ENCODE measurements around the gene ZNF24.
A peak's percentile ranks its signal among the peaks of the same experiment; 100 is the strongest.

Gene ZNF24

DNA sequence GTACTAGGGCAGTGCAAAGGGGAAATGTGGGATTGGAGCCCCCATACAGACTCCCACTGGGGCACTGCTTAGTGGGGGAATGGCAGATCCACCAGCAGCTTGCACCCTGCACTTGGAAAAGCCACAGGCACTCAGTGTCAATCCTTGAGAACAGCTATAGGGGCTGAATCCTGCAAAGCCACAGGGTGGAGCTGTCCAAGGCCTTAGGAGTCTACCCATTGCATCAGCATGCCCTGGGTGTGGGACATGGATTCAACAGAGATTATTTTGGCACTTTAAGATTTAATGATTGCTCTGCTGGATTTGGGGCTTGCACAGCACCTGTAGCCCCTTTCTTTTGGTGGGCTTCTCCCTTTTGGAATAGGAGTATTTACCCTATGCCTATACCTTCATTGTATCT lies 8.6 kb upstream of the ZNF24 start:
- DNase-seq, result no peak

DNA sequence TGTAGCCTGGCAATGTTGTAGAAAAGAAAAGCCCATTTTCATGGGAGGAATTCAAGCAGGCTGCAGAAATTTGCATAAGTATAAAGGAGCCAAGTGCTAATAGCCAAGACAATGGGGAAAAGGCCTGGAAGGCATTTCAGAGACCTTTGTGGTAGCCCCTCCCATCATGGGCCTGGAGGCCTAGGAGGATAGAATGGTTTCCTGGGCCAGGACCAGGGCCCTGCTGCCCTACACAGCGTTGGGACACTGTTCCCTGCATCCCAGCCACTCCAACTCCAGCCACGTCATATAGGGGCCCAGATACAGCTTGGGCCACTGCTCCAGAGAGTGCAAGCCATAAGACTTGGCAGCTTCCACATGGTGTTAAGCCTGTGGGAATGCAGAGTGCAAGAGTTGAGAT lies 8.1 kb upstream of the ZNF24 start:
- no peak for DNase-seq

GRCh38 chr18:35348001-35348400 lies 3.8 kb upstream of the ZNF24 start:
- no peak for DNase-seq

GRCh38 chr18:35345950-35346349 lies 1.7 kb upstream of the ZNF24 start:
- DNase-seq, result no peak

GRCh38 chr18:35345460-35345921 lies 1.3 kb upstream of the ZNF24 start:
- no peak for DNase-seq

GRCh38 chr18:35344736-35345459 lies 678 bp upstream of the ZNF24 start:
- DNase-seq, result peak; percentile 17

- no peak for DNase-seq
These were observed 708 bp downstream of the ZNF24 start for GRCh38 chr18:35343488-35343935.

DNA sequence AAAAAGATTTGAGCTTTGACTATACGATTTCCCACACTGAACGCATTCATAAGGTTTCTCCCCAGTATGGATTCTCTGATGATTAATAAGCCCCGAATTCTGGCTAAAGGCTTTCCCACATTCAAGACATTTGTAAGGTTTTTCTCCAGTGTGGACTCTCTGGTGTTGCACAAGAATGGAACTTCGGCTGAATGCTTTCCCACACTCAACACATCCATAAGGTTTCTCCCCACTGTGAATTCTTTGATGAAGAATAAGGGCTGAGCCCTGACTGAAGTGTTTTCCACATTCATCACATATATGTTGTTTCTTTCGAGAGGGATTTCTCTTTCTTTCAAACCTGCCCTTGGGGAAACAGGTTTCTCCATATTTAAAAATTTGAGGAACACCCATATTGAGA lies 6.9 kb downstream of the ZNF24 start:
- DNase-seq, result no peak

GRCh38 chr18:35335866-35336265 lies 8.4 kb downstream of the ZNF24 start:
- no peak for DNase-seq

- DNase-seq, result peak; percentile 84
These were observed 9.4 kb downstream of the ZNF24 start for GRCh38 chr18:35334821-35335220.

DNA sequence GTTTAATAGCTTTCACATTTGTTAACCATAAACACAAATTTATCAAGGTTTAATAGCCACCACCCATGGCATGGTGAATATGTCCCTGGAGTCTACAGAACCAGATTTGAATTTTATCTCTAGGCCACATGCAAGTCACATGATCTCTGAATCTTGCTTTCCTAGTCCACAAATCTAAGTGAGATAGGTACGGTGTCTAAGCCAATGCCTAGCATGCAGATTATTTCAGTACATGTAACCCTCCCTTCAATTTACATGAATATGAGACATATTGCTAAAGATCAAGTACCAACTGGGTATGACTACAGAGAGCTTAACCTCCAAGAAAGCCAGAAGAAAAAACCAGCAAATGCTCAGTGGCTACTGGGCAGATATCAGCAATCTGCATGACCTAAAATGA lies 10.0 kb downstream of the ZNF24 start:
- peak; percentile 46 for DNase-seq

DNA sequence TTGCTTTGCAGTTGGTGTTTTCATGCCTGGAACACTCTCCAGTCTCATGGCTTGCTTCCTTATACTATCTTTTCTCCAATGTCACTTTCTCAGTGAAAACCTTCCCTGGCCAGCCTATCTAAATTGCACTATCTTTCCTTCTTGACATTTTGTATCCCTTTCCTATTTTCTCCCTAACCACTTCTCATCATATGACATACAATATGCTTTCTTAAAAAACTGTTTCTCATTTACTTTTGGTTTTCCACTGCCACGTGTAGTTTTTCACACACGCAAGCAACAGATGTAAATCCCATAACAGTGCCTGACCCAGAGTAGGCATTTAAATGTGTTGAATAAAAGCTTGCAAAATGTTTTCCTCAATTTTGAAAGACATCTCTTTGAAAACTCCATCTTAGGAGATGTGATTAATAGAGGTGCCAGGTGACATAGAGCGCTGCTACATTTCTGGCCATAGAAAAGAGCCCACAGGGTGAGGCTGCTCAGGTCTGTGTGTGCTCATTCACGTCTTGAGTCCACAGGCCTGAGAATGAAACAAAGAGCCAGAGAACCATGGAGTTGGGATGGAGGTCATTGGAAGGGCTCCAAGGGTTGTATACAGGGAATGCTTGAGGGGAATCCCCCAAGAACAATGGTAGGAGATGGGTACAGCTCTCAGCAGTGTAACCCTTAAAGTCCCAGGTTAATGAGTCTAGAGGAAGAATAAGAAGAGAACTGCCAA lies 12.7 kb downstream of the ZNF24 start:
- DNase-seq, result no peak

GRCh38 chr18:35328868-35329267 lies 15.4 kb downstream of the ZNF24 start:
- no peak for DNase-seq

DNA sequence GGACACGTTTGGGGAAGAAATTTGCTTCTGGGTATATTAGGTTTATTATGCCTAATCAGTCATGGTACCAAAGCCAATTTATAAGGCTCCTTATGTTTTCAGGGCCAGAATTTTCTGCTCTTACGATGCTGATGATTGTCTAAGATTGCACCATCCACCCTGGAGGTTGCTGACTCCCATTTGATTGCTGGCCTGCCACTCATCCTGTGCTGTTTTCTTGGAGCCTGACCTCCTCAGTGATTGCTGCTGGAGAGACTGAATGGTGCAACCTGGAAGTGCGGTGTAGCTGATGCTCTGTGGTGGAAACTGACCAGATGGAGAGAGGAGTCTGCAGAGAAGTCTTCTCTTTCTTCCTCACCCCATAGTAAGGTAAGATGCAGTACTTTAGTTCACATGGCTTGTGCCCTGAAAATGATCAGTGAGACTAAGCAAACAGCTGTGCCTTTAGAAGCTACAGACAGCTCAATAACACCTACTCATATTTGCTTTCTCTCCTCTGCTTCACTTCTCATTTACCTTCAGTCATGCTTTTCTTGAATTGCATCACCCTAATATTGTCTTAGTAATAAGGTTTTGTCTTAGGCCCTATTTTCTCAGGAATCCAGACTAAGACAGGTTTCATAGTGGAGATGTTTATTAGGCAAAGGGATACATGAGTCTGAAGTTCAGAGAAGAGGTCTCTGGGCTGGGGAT lies 17.4 kb downstream of the ZNF24 start:
- DNase-seq, result no peak

DNA sequence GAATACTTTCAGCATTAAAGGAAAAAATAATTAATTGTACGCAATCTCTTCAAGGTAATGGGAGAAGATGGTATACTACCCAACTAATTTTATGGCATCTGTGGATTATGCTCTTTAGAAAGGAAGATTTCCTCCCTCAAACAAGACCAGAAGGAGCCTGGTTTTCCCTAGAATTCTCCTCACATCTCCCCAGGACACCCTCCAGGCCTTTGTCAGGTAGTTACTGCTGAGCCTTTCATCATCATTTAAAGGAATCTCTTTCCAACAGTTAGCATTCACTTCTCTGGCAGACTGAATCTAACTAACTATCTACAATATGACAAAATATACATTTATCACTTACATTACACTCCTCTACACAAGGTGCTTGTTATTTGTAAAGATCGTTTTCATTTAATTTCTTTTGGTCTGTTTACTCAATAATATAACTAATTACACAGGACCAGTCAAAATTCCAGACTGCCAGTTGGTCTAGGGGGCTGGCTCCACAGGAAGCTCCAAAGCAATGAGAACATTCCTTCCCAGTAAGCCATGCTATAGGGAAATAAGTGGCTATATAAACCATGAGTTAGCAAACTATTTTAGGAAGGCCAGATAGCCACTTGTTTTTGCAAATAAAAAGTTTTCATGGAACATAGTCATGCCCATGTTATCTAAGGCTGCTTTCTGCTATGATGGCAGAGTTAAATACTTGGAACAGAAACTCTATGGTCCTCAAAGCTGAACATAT lies 19.1 kb downstream of the ZNF24 start:
- DNase-seq, result peak; percentile 55

GRCh38 chr18:35322486-35323458 lies 21.4 kb downstream of the ZNF24 start:
- peak; percentile 28 for DNase-seq

GRCh38 chr18:35311496-35311895 lies 32.7 kb downstream of the ZNF24 start:
- peak; percentile 68 for DNase-seq

GRCh38 chr18:35306588-35307250 lies 37.5 kb downstream of the ZNF24 start:
- no peak for DNase-seq

- DNase-seq, result no peak
These were observed 40.6 kb downstream of the ZNF24 start for GRCh38 chr18:35303610-35304009.

DNA sequence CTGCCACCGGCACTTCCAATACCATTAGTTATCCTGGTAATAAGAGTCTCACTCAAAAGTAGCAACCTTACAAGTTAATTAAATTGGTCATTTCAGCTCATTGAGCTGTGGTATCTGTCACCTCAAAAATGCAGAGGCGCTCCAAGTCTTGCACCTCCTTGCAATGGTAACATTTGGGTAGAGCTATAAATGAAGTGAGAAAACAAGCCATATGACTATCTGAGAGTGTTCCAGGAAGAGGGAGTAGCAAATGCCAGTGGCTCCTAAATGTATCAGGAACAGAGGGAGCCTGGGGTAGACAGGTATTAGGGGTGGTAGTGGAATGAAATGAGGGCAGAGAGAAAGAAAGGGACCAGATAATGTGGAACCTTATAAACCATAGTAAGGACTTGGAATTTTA lies 48.2 kb downstream of the ZNF24 start:
- DNase-seq, result no peak

DNA sequence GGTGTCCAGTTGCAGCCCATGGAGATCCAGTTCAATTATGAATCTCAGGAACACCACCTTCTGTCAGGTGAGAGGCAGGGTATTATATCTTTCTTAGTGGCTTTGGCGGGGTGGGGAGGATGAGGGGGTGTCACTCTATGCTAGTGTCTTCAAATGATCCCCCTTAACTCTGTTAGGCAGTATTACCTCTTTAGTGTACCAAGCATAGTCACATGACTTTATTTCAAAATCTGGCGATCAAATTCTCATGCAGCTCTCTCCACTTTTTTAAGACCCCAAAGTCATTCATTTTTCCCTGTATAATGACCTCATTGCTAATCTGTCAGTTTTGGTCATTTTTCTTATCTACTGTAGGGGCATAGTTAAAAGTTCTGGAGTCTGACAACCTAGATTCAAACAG lies 53.1 kb downstream of the ZNF24 start:
- no peak for DNase-seq
